BE2C (cell line): Measurements from ENCODE around the gene CC2D1A.

Experiments
- DNase-seq: peaks from one replicate; pipeline ENCODE4 v3.0.0-alpha.2; 2020
- H3K27me3 ChIP-seq: fragments of 250-450 bp; sonication (Bioruptor Pico); 2 replicates; pipeline ENCODE4 v1.5.1; 2020; ENCODE audit warnings: mild to moderate bottlenecking
- H3K36me3 ChIP-seq: fragments of 250-450 bp; sonication (Bioruptor Pico); 2 replicates; pipeline ENCODE4 v1.5.1; 2020; ENCODE audit warnings: mild to moderate bottlenecking
- H3K4me1 ChIP-seq: fragments of 250-450 bp; sonication (Bioruptor Pico); 2 replicates; pipeline ENCODE4 v1.5.1; 2020
- H3K4me3 ChIP-seq: 2 replicates; pipeline ENCODE4 v1.5.1; 2011; ENCODE audit warnings: low read depth, low read length
- H3K9me3 ChIP-seq: fragments of 250-450 bp; sonication (Bioruptor Pico); 2 replicates; pipeline ENCODE4 v1.5.1; 2020
- CTCF ChIP-seq: IDR thresholded peaks from 2 replicates; pipeline ENCODE4 v1.5.1; 2012; ENCODE audit warnings: mild to moderate bottlenecking, low read depth, low read length

The CC2D1A gene

DNA sequence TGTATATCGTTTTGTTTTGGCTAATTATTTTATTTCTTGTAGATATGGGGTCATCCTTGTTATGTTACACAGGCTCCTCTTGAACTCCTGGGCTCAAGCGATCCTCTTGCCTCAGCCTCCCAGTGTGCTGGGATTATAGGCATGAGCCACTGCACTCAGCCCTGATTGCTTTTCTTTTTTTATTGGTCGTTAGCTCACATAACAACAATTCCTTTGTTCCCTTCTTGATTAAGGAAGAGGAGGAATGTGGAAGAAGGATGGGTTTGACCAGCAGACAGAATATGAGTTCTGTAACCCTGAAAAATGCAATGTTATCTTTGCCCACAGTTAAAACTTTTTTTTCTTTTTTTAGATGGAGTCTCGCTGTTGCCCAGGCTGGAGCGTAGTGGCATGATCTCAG, 11.4 kb upstream of the CC2D1A start:
- Histone ChIP-seq H3K4me1 (no peaks in the 10 kb centered on the region), H3K27me3 (no peaks in the 10 kb centered on the region), H3K36me3 (no peaks in the 10 kb centered on the region), H3K9me3 (no peaks in the 10 kb centered on the region), H3K4me3 (no peak overlapping the region)
- TF ChIP-seq CTCF, result no peak
- no peak for DNase-seq

GRCh38 chr19:13896227-13896626, 9.8 kb upstream of the CC2D1A start:
- TF ChIP-seq CTCF, result no peak
- Histone ChIP-seq H3K9me3 (no peaks in the 10 kb centered on the region), H3K36me3 (no peaks in the 10 kb centered on the region), H3K27me3 (no peaks in the 10 kb centered on the region), H3K4me3 (no peak overlapping the region), H3K4me1 (no peaks in the 10 kb centered on the region)
- no peak for DNase-seq

DNA sequence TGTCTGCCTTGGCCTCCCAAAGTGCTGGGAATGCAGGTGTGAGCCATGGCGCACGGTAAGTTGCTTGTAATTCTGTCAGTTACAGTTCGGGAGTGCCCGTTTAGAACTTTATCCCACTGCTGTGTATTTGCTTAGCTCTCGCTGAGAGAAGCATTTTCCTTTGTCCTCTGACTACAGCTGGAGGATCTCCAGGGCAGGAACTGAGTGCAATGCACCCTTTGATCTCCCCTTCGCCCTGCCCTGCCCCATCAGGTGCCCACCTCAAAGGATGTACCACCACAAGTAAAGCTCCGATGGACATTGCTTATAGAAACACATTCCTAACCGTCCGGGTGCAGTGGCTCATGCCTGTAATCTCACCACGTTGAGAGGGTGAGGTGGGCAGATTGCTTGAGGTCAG, 6.6 kb upstream of the CC2D1A start:
- TF ChIP-seq CTCF, result no peak
- Histone ChIP-seq H3K36me3 (no peaks in the 10 kb centered on the region), H3K9me3 (no peaks in the 10 kb centered on the region), H3K4me3 (no peak overlapping the region), H3K4me1 (no peaks in the 10 kb centered on the region), H3K27me3 (no peaks in the 10 kb centered on the region)
- DNase-seq, result no peak

GRCh38 chr19:13899912-13900584, 6.0 kb upstream of the CC2D1A start:
- Histone ChIP-seq H3K36me3 (no peaks in the 10 kb centered on the region), H3K9me3 (no peaks in the 10 kb centered on the region), H3K27me3 (no peaks in the 10 kb centered on the region), H3K4me3 (no peak overlapping the region), H3K4me1 (no peaks in the 10 kb centered on the region)
- no peak for DNase-seq
- TF ChIP-seq CTCF, result no peak

DNA sequence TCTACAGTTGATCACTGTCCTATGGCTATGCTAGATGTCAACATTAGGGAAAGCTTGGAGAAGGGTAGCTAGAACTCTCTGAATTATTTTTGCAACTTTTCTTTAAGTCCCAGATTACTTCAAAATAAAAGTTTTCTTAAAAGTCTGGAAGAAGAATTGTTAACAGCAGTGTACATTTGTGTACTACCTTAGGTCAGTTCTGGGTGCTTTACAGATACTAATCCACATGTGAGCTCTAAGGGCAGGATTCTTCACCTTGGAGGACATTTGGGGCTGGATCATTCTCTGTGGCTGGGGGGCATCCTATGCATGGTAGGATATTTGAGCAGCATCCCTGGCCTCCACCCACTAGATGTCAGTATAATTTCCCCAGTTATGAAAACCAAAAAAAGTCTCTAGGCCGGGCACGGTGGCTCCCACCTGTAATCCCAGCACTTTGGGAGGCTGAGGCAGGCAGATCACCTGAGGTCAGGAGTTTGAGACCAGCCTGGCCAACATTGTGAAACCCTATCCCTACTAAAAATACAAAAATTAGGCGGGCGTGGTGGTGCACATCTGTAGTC, 2.9 kb upstream of the CC2D1A start:
- peak; percentile 41 for DNase-seq

More for the DNA sequence above, 2.9 kb upstream of the CC2D1A start:
- Histone ChIP-seq H3K36me3 (no peaks in the 10 kb centered on the region), H3K9me3 (no peaks in the 10 kb centered on the region), H3K4me3 (no peak overlapping the region), H3K27me3 (no peaks in the 10 kb centered on the region), H3K4me1 (no peaks in the 10 kb centered on the region)
- TF ChIP-seq CTCF, result peak; percentile 65
